HG03095 (cell line): ENCODE data around the gene CAPN3.

Experiments used
- ATAC-seq: cut with Tn5 transposase; IDR thresholded peaks from one replicate; pipeline ENCODE4 v1.9.1; 2021; ENCODE audit warnings: moderate library complexity; ENCODE audit not compliant: unreplicated experiment

The CAPN3 gene

GRCh38 chr15:42449770-42450424, 90.6 kb downstream of the CAPN3 start:
- no peak for ATAC-seq

GRCh38 chr15:42450425-42450790, 91.1 kb downstream of the CAPN3 start:
- ATAC-seq = no peak

GRCh38 chr15:42453826-42454225, 94.5 kb downstream of the CAPN3 start:
- ATAC-seq = no peak

- no peak for ATAC-seq
Observed at GRCh38 chr15:42456531-42456930, 97.2 kb downstream of the CAPN3 start.

- no peak for ATAC-seq
Observed at GRCh38 chr15:42456971-42457370, 97.7 kb downstream of the CAPN3 start.

GRCh38 chr15:42457445-42458442, 98.4 kb downstream of the CAPN3 start:
- ATAC-seq = peak; percentile 82

- ATAC-seq = no peak
Observed at GRCh38 chr15:42461261-42461660, 102.0 kb downstream of the CAPN3 start.
